Measurements from ENCODE around the gene GFRA1.

GFRA1 gene

DNA sequence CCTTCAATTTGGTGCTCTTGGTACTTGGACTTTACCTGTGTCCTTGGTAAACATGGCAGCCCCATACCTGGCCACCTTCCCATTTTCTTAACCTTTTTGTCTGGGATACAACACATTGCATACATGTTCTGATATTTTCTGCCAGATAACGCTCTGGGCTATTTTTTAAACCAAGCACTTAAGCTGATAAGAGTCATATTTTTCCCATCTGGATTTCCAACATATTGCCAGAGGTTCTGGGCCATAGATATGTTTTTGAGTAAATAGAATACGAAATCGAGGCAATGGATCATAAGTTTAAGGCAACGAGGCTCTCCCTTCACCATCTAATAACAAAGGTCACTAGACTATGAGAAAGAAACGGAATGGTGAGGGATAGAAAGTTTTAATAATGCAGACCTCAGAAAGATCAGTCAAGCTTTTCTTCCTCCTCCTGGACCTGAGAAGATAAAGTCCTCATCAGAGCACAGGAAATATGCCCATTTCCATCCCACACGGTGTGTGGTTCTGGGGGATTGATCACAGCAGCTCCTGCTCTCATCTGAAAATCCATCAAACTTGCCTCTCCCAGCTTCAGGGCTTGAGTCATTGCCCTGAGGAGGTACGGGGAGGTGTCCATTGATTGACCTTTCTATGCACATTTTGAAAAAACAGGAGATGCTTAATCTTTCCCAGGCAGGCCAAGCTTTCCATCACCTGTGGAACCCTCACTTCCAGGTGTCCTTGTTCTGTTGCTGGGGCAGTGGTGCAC, 257.2 kb downstream of the GFRA1 start:
- no peak for DNase-seq

DNA sequence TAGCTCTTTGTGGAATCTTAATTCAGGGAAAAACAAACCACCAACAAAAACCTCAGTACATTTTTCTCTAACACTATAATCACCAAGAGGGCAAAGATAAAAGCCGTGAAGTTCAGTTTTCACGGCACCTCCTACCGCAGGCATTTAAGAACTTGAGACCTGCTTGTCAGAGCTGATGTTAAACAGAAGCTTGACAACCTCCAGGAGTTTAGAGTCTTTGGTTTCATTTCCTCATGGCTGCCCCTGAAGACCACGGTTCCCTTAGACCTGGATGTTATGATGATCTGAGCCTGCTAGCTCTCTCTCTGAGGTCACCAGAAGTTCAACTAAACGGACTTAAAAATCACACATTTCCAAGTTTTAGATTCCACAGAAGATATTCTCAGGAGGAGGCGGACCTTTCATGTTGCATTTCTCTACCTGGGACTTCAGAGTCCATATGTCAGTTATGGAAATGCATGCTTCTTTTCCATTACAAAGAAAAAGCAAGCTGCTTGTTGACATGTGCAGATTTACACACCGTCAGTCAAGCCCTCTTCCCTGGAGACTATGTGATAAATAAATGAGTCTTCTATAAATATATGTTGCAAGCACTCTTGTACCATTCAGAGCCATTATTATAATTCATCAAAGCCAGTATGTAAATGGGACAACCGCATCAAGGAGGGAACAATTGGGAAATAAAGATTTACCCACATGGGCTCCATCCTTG, 258.0 kb downstream of the GFRA1 start:
- no peak for DNase-seq

DNA sequence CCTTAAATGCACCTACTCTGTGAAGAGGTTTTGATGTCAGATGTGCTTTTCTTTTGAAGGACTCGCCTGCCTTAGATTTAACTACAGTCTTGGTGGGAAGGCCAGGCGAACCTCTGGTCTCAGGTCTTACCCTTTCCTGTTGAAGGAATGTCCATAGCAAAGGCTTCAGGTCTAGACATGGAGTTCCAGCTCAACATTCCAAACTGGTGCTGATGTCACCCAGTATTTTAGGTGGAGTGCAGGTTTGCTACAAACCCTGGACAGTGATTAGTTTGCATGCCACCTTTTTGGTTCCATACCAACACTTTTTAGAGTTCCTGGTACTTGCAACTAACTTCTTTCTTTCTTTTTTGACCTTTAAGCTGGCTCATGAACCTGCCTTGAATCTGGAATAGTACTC, 258.7 kb downstream of the GFRA1 start:
- DNase-seq = no peak

DNA sequence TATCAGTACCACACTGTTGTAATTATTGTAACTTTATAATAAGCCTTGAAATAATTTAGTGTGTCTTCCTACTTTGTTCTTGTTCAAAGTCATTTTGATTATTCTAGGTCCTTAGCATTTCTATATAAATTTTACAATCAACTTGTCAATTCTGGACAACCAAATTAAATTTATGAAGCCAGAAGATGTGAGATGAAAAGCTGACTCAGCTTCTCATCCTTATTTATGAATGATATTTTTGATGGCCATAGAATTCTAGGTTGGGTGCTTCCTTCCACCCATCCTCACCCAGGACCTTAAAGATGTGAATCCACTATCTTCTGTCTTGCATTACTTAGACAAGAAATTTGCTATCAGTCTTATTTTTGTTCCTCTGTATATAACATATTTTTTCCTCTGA, 261.1 kb downstream of the GFRA1 start:
- DNase-seq = no peak

DNA sequence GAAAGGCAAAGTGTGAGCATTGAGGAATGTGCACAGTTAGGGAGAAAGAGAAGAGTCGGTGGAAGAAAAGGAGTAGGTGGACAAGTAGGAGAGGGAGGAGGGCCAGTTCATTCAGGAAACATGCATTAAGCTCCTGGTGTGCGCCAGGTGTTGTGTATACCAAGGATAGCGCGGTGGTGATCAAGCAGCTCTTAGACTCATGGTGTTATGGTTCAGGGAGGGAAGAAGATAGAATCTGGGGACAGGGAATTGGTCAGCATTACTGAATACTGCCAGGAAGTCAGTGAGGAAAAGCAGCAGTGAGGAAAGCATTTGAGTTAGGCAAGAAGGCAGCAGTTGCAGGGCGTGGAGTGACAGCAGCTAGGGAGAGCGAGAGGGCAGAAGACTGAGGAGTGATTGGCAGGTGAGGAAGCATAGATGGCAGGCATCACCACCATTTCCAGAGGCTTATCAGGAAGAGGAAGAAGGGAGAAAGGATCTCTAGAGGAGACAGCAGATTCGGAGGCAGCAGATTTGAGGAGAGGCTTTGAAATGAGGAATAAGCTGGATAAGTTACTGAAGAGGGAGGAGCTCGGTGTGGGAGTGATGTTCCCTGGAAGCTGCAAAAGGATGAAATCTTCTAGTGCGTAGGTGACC, 265.6 kb downstream of the GFRA1 start:
- DNase-seq = no peak

All from KG1 (cell line).